Panc1 (cell line): Measurements from ENCODE around the gene OR10J4. TPM values are rescaled to one million over a fixed set of nuclear protein-coding genes. Genes with fewer than 3 reads are reported as not detected.
"Not testable (repeated sequence)": the region's sequence is repeated elsewhere in the genome, so short reads cannot be mapped to it uniquely, and the experiment has no call there.

Source experiments
- ATAC-seq: fragments of 200-7000 bp; cut with Tn5 transposase; 2 replicates; pipeline ENCODE4 v1.9.1; 2020; ENCODE audit warnings: mild to moderate bottlenecking, moderate library complexity
- BruUV-seq: library from RNA; stranded (reverse); fragments of 400-500 nt; replicated peaks from 2 replicates; lab custom pipeline; 2021; lab: Mats Ljungman, UMichigan
- CTCF ChIA-PET: fragments of 300-600 bp; sonication (Branson Sonifier 250); formaldehyde crosslinking; loops from one replicate; lab custom pipeline; 2022; ENCODE audit warnings: antibody characterized with exemption; lab: Charles Lee
- POLR2A ChIA-PET: fragments of 300-600 bp; sonication (Branson Sonifier 250); formaldehyde crosslinking; loops from one replicate; lab custom pipeline; 2022; ENCODE audit warnings: antibody characterized with exemption; lab: Charles Lee
- DNase-seq: peaks from one replicate; pipeline ENCODE4 v3.0.0-alpha.2; 2010; ENCODE audit warnings: low read depth, low spot score
- H3K27ac ChIP-seq: 2 replicates; pipeline ENCODE4 v1.5.1; 2011; ENCODE audit warnings: mild to moderate bottlenecking, low read length, inconsistent platforms
- H3K27me3 ChIP-seq: fragments of 200-500 bp; sonication (Bioruptor generic); 2 replicates; pipeline ENCODE4 v1.6.0; 2014; ENCODE audit warnings: low read length, inconsistent platforms; ENCODE audit not compliant: control insufficient read depth, insufficient read depth
- H3K36me3 ChIP-seq: fragments of 200-500 bp; sonication (Bioruptor generic); 2 replicates; pipeline ENCODE4 v1.5.1; 2014; ENCODE audit warnings: inconsistent platforms, mild to moderate bottlenecking, low read length, moderate library complexity; ENCODE audit not compliant: control insufficient read depth, insufficient read depth
- H3K4me1 ChIP-seq: 2 replicates; pipeline ENCODE4 v1.5.1; 2011; ENCODE audit warnings: inconsistent platforms, mild to moderate bottlenecking, low read length, moderate library complexity; ENCODE audit not compliant: control insufficient read depth, insufficient read depth
- H3K4me3 ChIP-seq, 2 experiments: 2 replicates each; pipeline ENCODE4 v1.5.1; 2011 to 2012; ENCODE audit warnings: low read depth in 2 of 2, low read length in 2 of 2, mild to moderate bottlenecking in 2 of 2, inconsistent platforms in 1 of 2, moderate library complexity in 1 of 2
- H3K9me3 ChIP-seq: fragments of 200-500 bp; sonication (Bioruptor generic); 2 replicates; pipeline ENCODE4 v1.5.1; 2014; ENCODE audit warnings: low read depth, mild to moderate bottlenecking, inconsistent platforms, low read length, moderate library complexity; ENCODE audit not compliant: control insufficient read depth, insufficient read depth
- CTCF ChIP-seq: fragments of 450-650 bp; IDR thresholded peaks from 2 replicates; pipeline ENCODE4 v1.5.1; 2017; ENCODE audit warnings: mild to moderate bottlenecking
- POLR2AphosphoS5 ChIP-seq: IDR thresholded peaks from 2 replicates; pipeline ENCODE4 v1.6.1; 2012; ENCODE audit warnings: mild to moderate bottlenecking, low read depth, low read length, moderate library complexity
- REST ChIP-seq, 2 experiments: IDR thresholded peaks; 2 replicates each; pipeline ENCODE4 v1.6.1; 2011 to 2012; ENCODE audit warnings: low read depth in 2 of 2, control low read depth in 1 of 2, low read length in 1 of 2, mild to moderate bottlenecking in 1 of 2, moderate library complexity in 1 of 2; ENCODE audit not compliant: insufficient read depth in 1 of 2
- SIN3A ChIP-seq: IDR thresholded peaks from 2 replicates; pipeline ENCODE4 v1.6.1; 2012; ENCODE audit warnings: low read depth, mild to moderate bottlenecking, low read length, moderate library complexity, borderline replicate concordance; ENCODE audit not compliant: insufficient read depth
- TCF7L2 ChIP-seq: IDR thresholded peaks from 2 replicates; pipeline ENCODE4 v1.6.1; 2011; ENCODE audit warnings: mild to moderate bottlenecking, low read depth, low read length, inconsistent platforms
- in situ Hi-C: cut with HindIII; loops from 2 replicates; pipeline ENCODE4 v1.10.0; 2016; ENCODE audit warnings: low sequenced_read_pairs, low pct_unique_long_range_greater_than_20kb
- intact Hi-C: fragments of 100-400 bp; cut with micrococcal nuclease; formaldehyde crosslinking; loops from one replicate; pipeline ENCODE4 v1.10.0; 2022; ENCODE audit not compliant: unreplicated experiment
- total RNA-seq: library from RNA; stranded (reverse); gene quantifications from one replicate; pipeline ENCODE4 v1.2.1, GENCODE V29; 2021; ENCODE audit not compliant: unreplicated experiment

OR10J4 gene
- total RNA-seq, 1 experiment from 2014 or later, result not detected

- DNase-seq (no peak), ATAC-seq (no peak)
- Histone ChIP-seq H3K27ac (no peak overlapping the region), H3K9me3 (no peaks in the 10 kb centered on the region), H3K4me1 (no peaks in the 10 kb centered on the region), H3K36me3 (no peaks in the 10 kb centered on the region), H3K4me3 (no peak overlapping the region), H3K27me3 (no peaks in the 10 kb centered on the region)
- CTCF ChIA-PET, result no interaction called here
- POLR2A ChIA-PET, result interaction anchor here (0.6 kb wide), 1 partner anchor 233 kb away, joined by 3 read pairs; no protein-coding TSS in a partner anchor
- in situ Hi-C loops, result no loop called here
- TF ChIP-seq CTCF, result no peak
- TF ChIP-seq TCF7L2, result no peak
- no peak for TF ChIP-seq POLR2AphosphoS5
- no peak for TF ChIP-seq SIN3A
- no peak for TF ChIP-seq REST (IDR thresholded peaks at IDR 0.05; ENCODE audit: insufficient read depth in 1 of 2, low read depth in 2 of 2, low read length in 1 of 2)
- BruUV-seq, result no TSS peak
- intact Hi-C loops, result no loop called here
Observed at GRCh38 chr1:159444511-159444910, 12.5 kb downstream of the OR10J4 start.

GRCh38 chr1:159448181-159448580 lies 16.2 kb downstream of the OR10J4 start:
- no peaks in the 10 kb centered on the region for H3K27me3 ChIP-seq
- no peaks in the 10 kb centered on the region for H3K36me3 ChIP-seq
- intact Hi-C loops (no loop called here), in situ Hi-C loops (no loop called here)
- ChIA-PET CTCF (no interaction called here), POLR2A (no interaction called here)
- H3K27ac ChIP-seq, result no peak overlapping the region
- TF ChIP-seq CTCF (no peak), TCF7L2 (no peak), POLR2AphosphoS5 (no peak), SIN3A (no peak), REST (IDR thresholded peaks at IDR 0.05; ENCODE audit: insufficient read depth in 1 of 2, low read depth in 2 of 2, low read length in 1 of 2) (no peak)
- no TSS peak for BruUV-seq
- DNase-seq (no peak), ATAC-seq (no peak)
- 0 out of 2 replicates have a peak, but pooled peaks cover 5% of the 10 kb centered on the region for H3K9me3 ChIP-seq
- H3K4me1 ChIP-seq, result no peaks in the 10 kb centered on the region
- no peak overlapping the region for H3K4me3 ChIP-seq

- DNase-seq, H3K27me3 ChIP-seq, BruUV-seq, ATAC-seq, intact Hi-C loops, H3K4me3 ChIP-seq, H3K9me3 ChIP-seq, CTCF ChIA-PET, in situ Hi-C loops, H3K4me1 ChIP-seq, POLR2A ChIA-PET, H3K36me3 ChIP-seq, H3K27ac ChIP-seq: not testable (repeated sequence)
Observed at GRCh38 chr1:159449605-159450004, 17.6 kb downstream of the OR10J4 start.
